Mesenteric fat pad (tissue), 1 donor: ENCODE data around the gene PGBD5. TPM values are rescaled to one million over a fixed set of nuclear protein-coding genes. Genes with fewer than 3 reads are reported as not detected.

ENCODE experiments used
- DNase-seq: peaks from one replicate; pipeline ENCODE4 v3.0.0-alpha.2; 2020; ENCODE audit warnings: low spot score
- total RNA-seq: library from RNA; stranded (reverse); fragmentation: NEBNext Ultra II Directional; extraction: Animal tissue kit (Norgen Biotek cat#: 25700); gene quantifications from one replicate; pipeline ENCODE4 v1.2.1, GENCODE V29; 2021
- donor health status: DM: yes; HTN: yes; CAD: no.

PGBD5 gene
- total RNA-seq, 1 donor from 2014 or later = 1.4 TPM

GRCh38 chr1:230283678-230284077 is 142.5 kb downstream of the PGBD5 start:
- peak; percentile 72 for DNase-seq

GRCh38 chr1:230282157-230282556 is 144.0 kb downstream of the PGBD5 start:
- no peak for DNase-seq

- peak; percentile 88 for DNase-seq
Measured at GRCh38 chr1:230281556-230281955, 144.6 kb downstream of the PGBD5 start.

GRCh38 chr1:230280906-230281413 is 145.2 kb downstream of the PGBD5 start:
- DNase-seq = peak; percentile 86

GRCh38 chr1:230280054-230280795 is 145.9 kb downstream of the PGBD5 start:
- DNase-seq = peak; percentile 72

- peak; percentile 78 for DNase-seq
Measured at GRCh38 chr1:230279583-230279945, 146.6 kb downstream of the PGBD5 start.

GRCh38 chr1:230278871-230279582 is 147.1 kb downstream of the PGBD5 start:
- DNase-seq = peak; percentile 78

- DNase-seq = peak; percentile 41
Measured at GRCh38 chr1:230278376-230278775, 147.8 kb downstream of the PGBD5 start.

GRCh38 chr1:230277201-230278025 is 148.7 kb downstream of the PGBD5 start:
- DNase-seq = peak; percentile 68

- peak; percentile 78 for DNase-seq
Measured at GRCh38 chr1:230276401-230276800, 149.7 kb downstream of the PGBD5 start.

GRCh38 chr1:230274254-230274653 is 151.9 kb downstream of the PGBD5 start:
- peak; percentile 68 for DNase-seq

- peak; percentile 51 for DNase-seq
Measured at GRCh38 chr1:230273141-230273710, 152.9 kb downstream of the PGBD5 start.

- DNase-seq = peak; percentile 53
Measured at GRCh38 chr1:230272557-230272956, 153.6 kb downstream of the PGBD5 start.

GRCh38 chr1:230271300-230272035 is 154.7 kb downstream of the PGBD5 start:
- DNase-seq = no peak

GRCh38 chr1:230270559-230271281 is 155.4 kb downstream of the PGBD5 start:
- DNase-seq = no peak

GRCh38 chr1:230270185-230270558 is 156.0 kb downstream of the PGBD5 start:
- DNase-seq = no peak

- DNase-seq = no peak
Measured at GRCh38 chr1:230268371-230269170, 157.6 kb downstream of the PGBD5 start.

GRCh38 chr1:230267338-230268065 is 158.6 kb downstream of the PGBD5 start:
- DNase-seq = peak; percentile 67
